H1 (cell line): Measurements from ENCODE around the gene MFAP1. TPM values are rescaled to one million over a fixed set of nuclear protein-coding genes. Genes with fewer than 3 reads are reported as not detected.
"Not testable (repeated sequence)": the region's sequence is repeated elsewhere in the genome, so short reads cannot be mapped to it uniquely, and the experiment has no call there.

ENCODE experiments used
- CTCF ChIA-PET: fragments of 300-600 bp; sonication (Branson Sonifier 250); formaldehyde crosslinking; loops from one replicate; lab custom pipeline; 2021; ENCODE audit not compliant: partially characterized antibody; lab: Charles Lee
- POLR2A ChIA-PET: fragments of 300-600 bp; sonication (Branson Sonifier 250); formaldehyde crosslinking; loops from one replicate; lab custom pipeline; 2021; ENCODE audit warnings: inconsistent platforms; ENCODE audit not compliant: partially characterized antibody; lab: Charles Lee
- DNase-seq, 2 experiments: peaks; one replicate each; pipeline versions ENCODE4 v3.0.0 to v3.0.0-alpha.2; 2010 to 2022; ENCODE audit warnings: low spot score in 2 of 2, low read depth in 1 of 2, mixed read lengths in 1 of 2
- FAIRE-seq: peaks from 2 replicates; lab custom pipeline; 2011; peaks lifted over from hg19 to GRCh38; lab: Jason Lieb, UNC
- H2AFZ ChIP-seq: 2 replicates; pipeline ENCODE4 v1.8.1; 2012; ENCODE audit warnings: low read length, inconsistent platforms
- H2AK5ac ChIP-seq: 2 replicates; pipeline ENCODE4 v1.6.1; 2013; ENCODE audit warnings: low read depth, low read length
- H2BK120ac ChIP-seq: replicated peaks from 2 replicates; pipeline ENCODE3; 2013; ENCODE audit warnings: low read depth, low read length, inconsistent platforms
- H2BK12ac ChIP-seq: 2 replicates; pipeline ENCODE4 v1.6.1; 2013; ENCODE audit warnings: low read depth, low read length
- H2BK15ac ChIP-seq: 2 replicates; pipeline ENCODE4 v1.6.1; 2013; ENCODE audit warnings: low read length
- H2BK20ac ChIP-seq: 2 replicates; pipeline ENCODE4 v1.6.1; 2013; ENCODE audit warnings: low read length
- H2BK5ac ChIP-seq: 2 replicates; pipeline ENCODE4 v1.6.1; 2013; ENCODE audit warnings: low read depth, low read length
- H3K14ac ChIP-seq: 2 replicates; pipeline ENCODE4 v1.6.1; 2013; ENCODE audit warnings: inconsistent platforms; ENCODE audit not compliant: insufficient read length
- H3K18ac ChIP-seq: 2 replicates; pipeline ENCODE4 v1.6.1; 2013; ENCODE audit warnings: low read length; ENCODE audit errors: extremely low read depth
- H3K23ac ChIP-seq: 2 replicates; pipeline ENCODE4 v1.6.1; 2013; ENCODE audit warnings: inconsistent platforms; ENCODE audit not compliant: insufficient read length
- H3K23me2 ChIP-seq: 2 replicates; pipeline ENCODE4 v1.6.1; 2013; ENCODE audit warnings: low read depth, low read length
- H3K27ac ChIP-seq: 2 replicates; pipeline ENCODE4 v1.6.1; 2011; ENCODE audit warnings: low read depth, low read length, inconsistent platforms
- H3K27me3 ChIP-seq, 4 experiments: replicated peaks in 1 of 4; 1 replicate in 1 of 4; 2 replicates in 3 of 4; pipeline versions ENCODE4 v1.6.1 to v1.8.1; 2011 to 2013; ENCODE audit warnings: low read length in 3 of 4, mild to moderate bottlenecking in 3 of 4, inconsistent platforms in 2 of 4, mixed read lengths in 2 of 4, moderate library complexity in 1 of 4; ENCODE audit not compliant: control insufficient read depth in 3 of 4, insufficient read depth in 3 of 4; ENCODE audit errors: extremely low read depth in 1 of 4
- H3K36me3 ChIP-seq, 4 experiments: 2 replicates each; pipeline versions ENCODE4 v1.6.1 to v1.8.1; 2011 to 2013; ENCODE audit warnings: mild to moderate bottlenecking in 4 of 4, low read length in 3 of 4, moderate library complexity in 2 of 4, control low read depth in 1 of 4, inconsistent platforms in 1 of 4; ENCODE audit not compliant: insufficient read depth in 4 of 4, control insufficient read depth in 2 of 4
- H3K4ac ChIP-seq: replicated peaks from 2 replicates; pipeline ENCODE3; 2013; ENCODE audit warnings: low read length, low read depth, mixed read lengths, inconsistent platforms; ENCODE audit not compliant: insufficient read length
- H3K4me1 ChIP-seq, 4 experiments: replicated peaks in 1 of 4; 1 replicate in 1 of 4; 2 replicates in 3 of 4; pipeline versions ENCODE4 v1.6.1 to v1.8.1; 2011 to 2013; ENCODE audit warnings: low read length in 3 of 4, inconsistent platforms in 2 of 4, mixed read lengths in 1 of 4; ENCODE audit not compliant: insufficient read depth in 4 of 4, control insufficient read depth in 3 of 4
- H3K4me2 ChIP-seq, 2 experiments: 2 replicates each; pipeline versions ENCODE4 v1.6.1 to v1.8.1; 2011 to 2013; ENCODE audit warnings: low read depth in 2 of 2, low read length in 2 of 2, control low read depth in 1 of 2, inconsistent platforms in 1 of 2, mild to moderate bottlenecking in 1 of 2; ENCODE audit not compliant: insufficient read depth in 1 of 2
- H3K4me3 ChIP-seq, 4 experiments: fragments of 200-600, 300-600 bp in 1 of 4; sonication (generic), shearing (Covaris generic), sonication (Bioruptor Twin) in 1 of 4; 2 replicates each; pipeline versions ENCODE4 v1.5.1 to v1.8.1; 2011 to 2016; ENCODE audit warnings: low read length in 4 of 4, low read depth in 3 of 4, control low read depth in 2 of 4, inconsistent platforms in 2 of 4, mild to moderate bottlenecking in 2 of 4, mixed read lengths in 1 of 4, moderate library complexity in 1 of 4; ENCODE audit not compliant: insufficient read depth in 2 of 4; ENCODE audit errors: extremely low read depth in 1 of 4
- H3K56ac ChIP-seq: replicated peaks from 2 replicates; pipeline ENCODE3; 2013; ENCODE audit warnings: low read depth, mild to moderate bottlenecking, mixed read lengths, low read length, inconsistent platforms; ENCODE audit not compliant: insufficient read length
- H3K79me1 ChIP-seq: 2 replicates; pipeline ENCODE4 v1.6.1; 2013; ENCODE audit warnings: low read depth, low read length, control low read depth
- H3K79me2 ChIP-seq, 2 experiments: 2 replicates each; pipeline versions ENCODE4 v1.6.1 to v1.8.1; 2012 to 2013; ENCODE audit warnings: low read length in 2 of 2, mild to moderate bottlenecking in 2 of 2, inconsistent platforms in 1 of 2; ENCODE audit not compliant: insufficient read depth in 2 of 2, control insufficient read depth in 1 of 2
- H3K9ac ChIP-seq, 4 experiments: replicated peaks in 1 of 4; 1 replicate in 1 of 4; 2 replicates in 3 of 4; pipeline versions ENCODE4 v1.6.1 to v1.8.1; 2011 to 2013; ENCODE audit warnings: low read depth in 3 of 4, low read length in 3 of 4, control low read depth in 2 of 4, mild to moderate bottlenecking in 2 of 4, moderate library complexity in 2 of 4, inconsistent platforms in 1 of 4; ENCODE audit errors: extremely low read depth in 1 of 4
- H3K9me3 ChIP-seq, 2 experiments: 2 replicates each; pipeline versions ENCODE4 v1.6.1 to v1.8.1; 2012 to 2013; ENCODE audit warnings: mild to moderate bottlenecking in 2 of 2, moderate library complexity in 2 of 2, control low read depth in 1 of 2, inconsistent platforms in 1 of 2, low read depth in 1 of 2, low read length in 1 of 2, mixed read lengths in 1 of 2; ENCODE audit not compliant: insufficient read depth in 2 of 2
- H4K20me1 ChIP-seq, 2 experiments: replicated peaks in 1 of 2; 2 replicates each; pipeline versions ENCODE3 to v1.8.1; 2011 to 2013; ENCODE audit warnings: inconsistent platforms in 2 of 2, low read length in 2 of 2, mild to moderate bottlenecking in 1 of 2; ENCODE audit not compliant: insufficient read depth in 2 of 2, control insufficient read depth in 1 of 2
- H4K5ac ChIP-seq: 2 replicates; pipeline ENCODE4 v1.6.1; 2013; ENCODE audit warnings: low read length, low read depth, mixed read lengths, inconsistent platforms; ENCODE audit not compliant: insufficient read length
- H4K8ac ChIP-seq: 2 replicates; pipeline ENCODE4 v1.8.0; 2013; ENCODE audit warnings: mild to moderate bottlenecking, moderate library complexity, low read length, inconsistent platforms; ENCODE audit not compliant: insufficient read depth; ENCODE audit errors: extremely low read depth
- H4K91ac ChIP-seq: replicated peaks from 2 replicates; pipeline ENCODE3; 2013; ENCODE audit warnings: low read length, mixed read lengths, inconsistent platforms; ENCODE audit not compliant: insufficient read length
- RNF2 ChIP-seq: fragments of 200-900, 300-1000 bp; sonication (generic); IDR thresholded peaks from 2 replicates; pipeline ENCODE4 v1.7.1; 2016; ENCODE audit warnings: borderline replicate concordance, low read depth, mild to moderate bottlenecking, antibody characterized with exemption, low read length; ENCODE audit not compliant: poor library complexity, severe bottlenecking; ENCODE audit errors: missing control alignments
- WGBS, 2 experiments: shearing (Covaris generic) in 1 of 2; methylation state at CpG; one replicate each; pipeline versions ENCODE4 v1.1.6 to v1.1.7; 2013 to 2015; ENCODE audit warnings: low lambda C conversion rate in 2 of 2, mixed read lengths in 2 of 2, inconsistent platforms in 1 of 2, low coverage in 1 of 2, missing lambda C conversion rate in 1 of 2; ENCODE audit not compliant: insufficient replicate concordance in 2 of 2, insufficient coverage in 1 of 2, insufficient read length in 1 of 2; ENCODE audit errors: extremely low coverage in 1 of 2, missing lambda C conversion rate in 1 of 2; 5-methylcytosine and 5-hydroxymethylcytosine counted together
- polyA plus RNA-seq, 7 experiments: library from polyadenylated mRNA; depleted of rRNA in 3 of 7; stranded (reverse) in 5 of 7; unstranded in 2 of 7; fragments of >200 nt in 5 of 7; fragments of 200-250 nt in 2 of 7; gene quantifications; 1 replicate in 5 of 7; 2 replicates in 1 of 7; 4 replicates in 1 of 7; pipeline versions ENCODE4 v1.2.1 to v1.2.3, GENCODE V29; 2011 to 2013; ENCODE audit warnings: missing spikeins in 2 of 7, mixed read lengths in 2 of 7
- total RNA-seq: library from RNA; stranded (reverse); fragmentation: NEBNext Ultra II Directional; extraction: Animal tissue kit (Norgen Biotek cat#: 25700); gene quantifications from 2 replicates; pipeline ENCODE4 v1.2.1, GENCODE V29; 2021

The MFAP1 gene
- total and polyA plus RNA-seq, 2 of the 8 experiments (the other 6 are each of a cell fraction or from before 2014, with no cell fraction given): 23.6 to 36.7 TPM

DNA sequence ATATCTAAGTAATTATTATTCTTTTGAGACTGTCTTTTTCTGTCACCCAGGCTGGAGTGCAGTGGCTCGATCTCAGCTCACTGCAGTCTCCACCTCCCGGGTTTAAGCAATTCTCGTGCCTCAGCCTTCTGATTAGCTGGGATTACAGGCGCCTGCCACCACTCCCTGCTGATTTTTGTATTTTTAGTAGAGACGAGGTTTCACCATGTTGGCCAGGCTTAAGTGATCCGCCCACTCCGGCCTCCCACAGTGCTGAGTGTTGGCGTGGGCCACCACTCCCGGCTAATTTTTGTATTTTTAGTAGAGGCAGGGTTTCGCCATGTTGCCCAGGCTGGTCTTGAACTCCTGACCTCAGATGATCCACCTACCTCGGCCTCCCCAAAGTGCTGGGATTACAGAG, 815 bp upstream of the MFAP1 start:
- CTCF ChIA-PET, H3K4me2 ChIP-seq, DNase-seq, H3K18ac ChIP-seq, H3K36me3 ChIP-seq, H3K23ac ChIP-seq, H4K8ac ChIP-seq, H3K4ac ChIP-seq, H2AFZ ChIP-seq, H2BK120ac ChIP-seq, H4K20me1 ChIP-seq: not testable (repeated sequence)
- WGBS, 2 experiments: 93% methylated on average over 11 of the region's 11 CpGs; no CpG with 5 or more reads in 1 of the 2 experiments
- H3K27me3 ChIP-seq: peaks cover 0 to 16% (median 4%) of the 10 kb centered on the region in 4 experiments; a peak in 4 of 7 replicates
- TF ChIP-seq RNF2: peak; percentile 6
- TF ChIP-seq, all 59 proteins: peak for 1; not testable (repeated sequence) for 58
- FAIRE-seq, H3K79me1 ChIP-seq, H3K27ac ChIP-seq, H3K23me2 ChIP-seq, H4K91ac ChIP-seq, H3K4me1 ChIP-seq, H4K5ac ChIP-seq, H3K9me3 ChIP-seq, H2BK20ac ChIP-seq, H2BK5ac ChIP-seq, H2BK12ac ChIP-seq, H2AK5ac ChIP-seq, H3K56ac ChIP-seq, H3K4me3 ChIP-seq, H2BK15ac ChIP-seq, H3K9ac ChIP-seq, H3K14ac ChIP-seq: not testable (repeated sequence)
- peaks cover 3 to 28% of the 10 kb centered on the region in 2 experiments for H3K79me2 ChIP-seq
- POLR2A ChIA-PET: interaction anchor here (1.3 to 3.2 kb wide), 5 partner anchors 24 to 49 kb away, joined by 3 to 22 read pairs (median 10); partner anchors contain the start of genes ELL3, HYPK and SERINC4
